Endothelial cell of umbilical vein (primary cell): ENCODE results near the gene TERT. TPM values are rescaled to one million over a fixed set of nuclear protein-coding genes. Genes with fewer than 3 reads are reported as not detected.

Experiments
- BruUV-seq: library from RNA; stranded (reverse); fragments of 400-500 nt; replicated peaks from 2 replicates; lab custom pipeline; 2021; lab: Mats Ljungman, UMichigan
- CTCF ChIA-PET: fragments of 300-600, 350-600 bp; sonication (Branson Sonifier 250); formaldehyde crosslinking; loops from one replicate; lab custom pipeline; 2021; ENCODE audit warnings: antibody characterized with exemption, inconsistent platforms; lab: Charles Lee
- POLR2A ChIA-PET: fragments of 300-600, 350-600 bp; sonication (Branson Sonifier 250); formaldehyde crosslinking; loops from one replicate; lab custom pipeline; 2021; ENCODE audit warnings: antibody characterized with exemption, inconsistent platforms; lab: Charles Lee
- DNase-seq: peaks from one replicate; pipeline ENCODE4 v3.0.0-alpha.2; 2011; ENCODE audit warnings: low read depth, low spot score
- FAIRE-seq: peaks from 2 replicates; lab custom pipeline; 2011; peaks lifted over from hg19 to GRCh38; lab: Jason Lieb, UNC
- H2AFZ ChIP-seq: 2 replicates; pipeline ENCODE4 v1.6.0; 2012; ENCODE audit warnings: low read depth, low read length, control low read depth, inconsistent platforms
- H3K27ac ChIP-seq: 2 replicates; pipeline ENCODE4 v1.5.1; 2011; ENCODE audit warnings: low read depth, mild to moderate bottlenecking, control low read depth, low read length, moderate library complexity; ENCODE audit not compliant: insufficient read depth
- H3K27me3 ChIP-seq, 2 experiments: 2 replicates each; pipeline versions ENCODE4 v1.6.0 to v1.6.1; 2011; ENCODE audit warnings: low read length in 2 of 2, mixed read lengths in 1 of 2; ENCODE audit not compliant: control insufficient read depth in 2 of 2, insufficient read depth in 2 of 2
- H3K36me3 ChIP-seq, 2 experiments: 2 replicates in 1 of 2; 3 replicates in 1 of 2; pipeline ENCODE4 v1.5.1; 2011; ENCODE audit warnings: low read length in 2 of 2, mild to moderate bottlenecking in 1 of 2, moderate library complexity in 1 of 2; ENCODE audit not compliant: control insufficient read depth in 2 of 2, insufficient read depth in 2 of 2; ENCODE audit errors: extremely low read depth in 1 of 2
- H3K4me1 ChIP-seq: 3 replicates; pipeline ENCODE4 v1.5.1; 2011; ENCODE audit warnings: mild to moderate bottlenecking, low read length; ENCODE audit not compliant: control insufficient read depth, insufficient read depth; ENCODE audit errors: extremely low read depth
- H3K4me2 ChIP-seq: 2 replicates; pipeline ENCODE4 v1.6.1; 2011; ENCODE audit warnings: low read length, control low read depth, mixed read lengths; ENCODE audit not compliant: insufficient read depth
- H3K4me3 ChIP-seq, 3 experiments: fragments of 200-600 bp in 1 of 3; sonication (generic), shearing (Covaris generic) in 1 of 3; replicated peaks in 1 of 3; 2 replicates each; pipeline ENCODE4 v1.5.1; 2011 to 2016; ENCODE audit warnings: control low read depth in 3 of 3, low read length in 3 of 3, mild to moderate bottlenecking in 2 of 3, inconsistent platforms in 1 of 3, low read depth in 1 of 3, moderate library complexity in 1 of 3; ENCODE audit not compliant: insufficient read depth in 1 of 3
- H3K79me2 ChIP-seq: 2 replicates; pipeline ENCODE4 v1.6.0; 2012; ENCODE audit warnings: low read length, inconsistent platforms; ENCODE audit not compliant: control insufficient read depth, insufficient read depth
- H3K9ac ChIP-seq: replicated peaks from 2 replicates; pipeline ENCODE3; 2011; ENCODE audit warnings: low read length, control low read depth; ENCODE audit not compliant: insufficient read depth; ENCODE audit errors: extremely low read depth
- H3K9me1 ChIP-seq: replicated peaks from 3 replicates; pipeline ENCODE4 v1.6.0; 2011; ENCODE audit warnings: mild to moderate bottlenecking, low read length; ENCODE audit not compliant: control insufficient read depth, insufficient read depth; ENCODE audit errors: extremely low read depth
- H3K9me3 ChIP-seq: replicated peaks from 2 replicates; pipeline ENCODE4 v1.5.1; 2012; ENCODE audit warnings: low read length, inconsistent platforms; ENCODE audit not compliant: control insufficient read depth, insufficient read depth
- H4K20me1 ChIP-seq: replicated peaks from 2 replicates; pipeline ENCODE3; 2011; ENCODE audit warnings: mild to moderate bottlenecking, low read length; ENCODE audit not compliant: control insufficient read depth, insufficient read depth; ENCODE audit errors: extremely low read depth
- EZH2 ChIP-seq: IDR thresholded peaks from 2 replicates; pipeline ENCODE4 v1.6.1; 2012; ENCODE audit warnings: borderline replicate concordance, low read depth, mild to moderate bottlenecking, moderate library complexity, low read length, inconsistent platforms; ENCODE audit not compliant: severe bottlenecking
- FOS ChIP-seq: IDR thresholded peaks from 2 replicates; pipeline ENCODE4 v1.6.1; 2011; ENCODE audit warnings: mild to moderate bottlenecking, low read length, moderate library complexity, borderline replicate concordance; ENCODE audit not compliant: insufficient read depth
- GATA2 ChIP-seq: IDR thresholded peaks from 2 replicates; pipeline ENCODE4 v1.7.0; 2011; ENCODE audit warnings: low read depth, mild to moderate bottlenecking, moderate library complexity, mixed read lengths, low read length; ENCODE audit not compliant: insufficient read length, insufficient read depth
- JUN ChIP-seq: IDR thresholded peaks from 2 replicates; pipeline ENCODE4 v1.6.1; 2011; ENCODE audit warnings: borderline replicate concordance, low read depth; ENCODE audit not compliant: insufficient read length, insufficient read depth
- MYC ChIP-seq: IDR thresholded peaks from one replicate; pipeline ENCODE4 v1.6.1; 2011; ENCODE audit warnings: mild to moderate bottlenecking, low read depth, low read length
- POLR2A ChIP-seq: IDR thresholded peaks from 2 replicates; pipeline ENCODE4 v1.6.1; 2012; ENCODE audit warnings: low read depth, mild to moderate bottlenecking, control low read depth, low read length
- POLR2AphosphoS5 ChIP-seq: IDR thresholded peaks from 2 replicates; pipeline ENCODE4 v1.6.1; 2012; ENCODE audit warnings: low read depth, mild to moderate bottlenecking, control low read depth, low read length, moderate library complexity; ENCODE audit not compliant: insufficient read depth
- dilution Hi-C: fragments of 300-500 bp; cut with MboI; formaldehyde crosslinking; loops from one replicate; pipeline ENCODE4 v1.15.0; 2019; ENCODE audit warnings: low sequenced_read_pairs; ENCODE audit not compliant: extremely low pct_ligation_motif_present
- intact Hi-C: fragments of 100-400 bp; cut with micrococcal nuclease; formaldehyde crosslinking; loops from one replicate; pipeline ENCODE4 v1.10.0; 2022
- polyA plus RNA-seq, 4 experiments: library from polyadenylated mRNA; depleted of rRNA in 3 of 4; stranded (reverse) in 3 of 4; unstranded in 1 of 4; fragments of >200 nt; gene quantifications; 2 replicates each; pipeline versions ENCODE4 v1.2.1 to v1.2.3, GENCODE V29; 2011 to 2012; ENCODE audit warnings: missing spikeins in 1 of 4
- total RNA-seq: library from RNA; stranded (reverse); gene quantifications from 2 replicates; pipeline ENCODE4 v1.2.3, GENCODE V29; 2021
- TF ChIP-seq, protein P1 (sequence below), 2 donors: IDR thresholded peaks; 1 replicate in 1 of 2; 2 replicates in 1 of 2; pipeline ENCODE4 v1.5.1; 2011; ENCODE audit warnings: low read length in 2 of 2, mild to moderate bottlenecking in 2 of 2, moderate library complexity in 2 of 2, control low read depth in 1 of 2, inconsistent platforms in 1 of 2, low read depth in 1 of 2; ENCODE audit not compliant: insufficient read depth in 1 of 2; ENCODE audit errors: extremely low read depth in 1 of 2
- TF ChIP-seq, protein P2 (sequence below): IDR thresholded peaks from 2 replicates; pipeline ENCODE4 v1.6.1; 2011; ENCODE audit not compliant: insufficient read depth, insufficient read length

TERT gene
- total and polyA plus RNA-seq, 2 donors (not counting 3 experiments of a cell fraction or from before 2014, with no cell fraction given), result 0.04 TPM; not detected in 1

DNA sequence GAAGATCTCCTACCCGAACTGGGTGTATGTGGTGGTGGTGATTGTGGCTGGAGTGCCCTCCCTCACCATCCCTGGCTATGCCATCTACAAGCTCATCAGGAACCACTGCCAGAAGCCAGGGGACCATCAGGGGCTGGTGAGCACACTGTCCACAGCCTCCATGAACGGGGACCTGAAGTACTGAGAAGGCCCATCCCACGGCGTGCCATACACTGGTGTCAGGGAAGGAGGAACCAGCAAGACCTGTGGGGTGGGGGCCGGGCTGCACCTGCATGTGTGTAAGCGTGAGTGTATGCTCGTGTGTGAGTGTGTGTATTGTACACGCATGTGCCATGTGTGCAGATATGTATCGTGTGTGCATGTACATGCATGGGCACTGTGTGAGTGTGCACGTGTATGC lies 73.1 kb downstream of the TERT start:
- Histone ChIP-seq H3K79me2 (no peaks in the 10 kb centered on the region), H4K20me1 (no peaks in the 10 kb centered on the region), H3K9me1 (no peaks in the 10 kb centered on the region), H3K9ac (no peak overlapping the region), H3K27ac (no peak overlapping the region), H3K4me1 (no peaks in the 10 kb centered on the region), H3K27me3 (no peaks in the 10 kb centered on the region), H3K9me3 (no peaks in the 10 kb centered on the region), H2AFZ (no peak overlapping the region), H3K36me3 (no peaks in the 10 kb centered on the region), H3K4me3 (no peak overlapping the region), H3K4me2 (no peak overlapping the region)
- FAIRE-seq (no peak), DNase-seq (no peak)
- intact Hi-C loops, result no loop called here
- ChIA-PET POLR2A (no interaction called here), CTCF (no interaction called here)
- no TSS peak for BruUV-seq
- dilution Hi-C loops, result no loop called here
- TF ChIP-seq JUN (no peak), POLR2AphosphoS5 (no peak), MYC (no peak), FOS (no peak), GATA2 (no peak), POLR2A (no peak), EZH2 (no peak)
- TF ChIP-seq, protein P1, sequence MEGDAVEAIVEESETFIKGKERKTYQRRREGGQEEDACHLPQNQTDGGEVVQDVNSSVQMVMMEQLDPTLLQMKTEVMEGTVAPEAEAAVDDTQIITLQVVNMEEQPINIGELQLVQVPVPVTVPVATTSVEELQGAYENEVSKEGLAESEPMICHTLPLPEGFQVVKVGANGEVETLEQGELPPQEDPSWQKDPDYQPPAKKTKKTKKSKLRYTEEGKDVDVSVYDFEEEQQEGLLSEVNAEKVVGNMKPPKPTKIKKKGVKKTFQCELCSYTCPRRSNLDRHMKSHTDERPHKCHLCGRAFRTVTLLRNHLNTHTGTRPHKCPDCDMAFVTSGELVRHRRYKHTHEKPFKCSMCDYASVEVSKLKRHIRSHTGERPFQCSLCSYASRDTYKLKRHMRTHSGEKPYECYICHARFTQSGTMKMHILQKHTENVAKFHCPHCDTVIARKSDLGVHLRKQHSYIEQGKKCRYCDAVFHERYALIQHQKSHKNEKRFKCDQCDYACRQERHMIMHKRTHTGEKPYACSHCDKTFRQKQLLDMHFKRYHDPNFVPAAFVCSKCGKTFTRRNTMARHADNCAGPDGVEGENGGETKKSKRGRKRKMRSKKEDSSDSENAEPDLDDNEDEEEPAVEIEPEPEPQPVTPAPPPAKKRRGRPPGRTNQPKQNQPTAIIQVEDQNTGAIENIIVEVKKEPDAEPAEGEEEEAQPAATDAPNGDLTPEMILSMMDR (IDR thresholded peaks at IDR 0.05; ENCODE audit: extremely low read depth in 1 of 2, insufficient read depth in 1 of 2, low read depth in 1 of 2, low read length in 2 of 2), result no peak
- TF ChIP-seq, protein P2, sequence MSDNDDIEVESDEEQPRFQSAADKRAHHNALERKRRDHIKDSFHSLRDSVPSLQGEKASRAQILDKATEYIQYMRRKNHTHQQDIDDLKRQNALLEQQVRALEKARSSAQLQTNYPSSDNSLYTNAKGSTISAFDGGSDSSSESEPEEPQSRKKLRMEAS, result no peak
